Neural progenitor cell (in vitro differentiated cells): ENCODE data around the gene TICRR. TPM values are rescaled to one million over a fixed set of nuclear protein-coding genes. Genes with fewer than 3 reads are reported as not detected.

Source experiments
- DNase-seq: peaks from one replicate; pipeline ENCODE4 v3.0.0-alpha.2; 2016; ENCODE audit warnings: low spot score
- H2AFZ ChIP-seq: fragments of 200-600 bp; sonication (generic); replicated peaks from 2 replicates; pipeline ENCODE4 v1.6.1; 2016; ENCODE audit warnings: antibody characterized with exemption
- H3F3A ChIP-seq: fragments of 200-600 bp; sonication (generic); 2 replicates; pipeline ENCODE4 v1.6.1; 2016; ENCODE audit warnings: antibody characterized with exemption, low read depth
- H3K27ac ChIP-seq: fragments of 200-600 bp; sonication (generic); 2 replicates; pipeline ENCODE4 v1.5.1; 2016; ENCODE audit warnings: mild to moderate bottlenecking
- H3K27me3 ChIP-seq: fragments of 200-600 bp; sonication (generic); 2 replicates; pipeline ENCODE4 v1.6.1; 2016; ENCODE audit warnings: mild to moderate bottlenecking, moderate library complexity
- H3K36me3 ChIP-seq: fragments of 200-600 bp; sonication (generic); 2 replicates; pipeline ENCODE4 v1.5.1; 2016
- H3K4me1 ChIP-seq: fragments of 200-600 bp; sonication (generic); 2 replicates; pipeline ENCODE4 v1.6.1; 2016; ENCODE audit warnings: mixed run types
- H3K4me2 ChIP-seq: fragments of 200-600 bp; sonication (generic); 2 replicates; pipeline ENCODE4 v1.6.1; 2016
- H3K4me3 ChIP-seq: fragments of 200-600 bp; sonication (generic); 2 replicates; pipeline ENCODE4 v1.5.1; 2016
- H3K79me2 ChIP-seq: fragments of 200-600 bp; sonication (generic); 2 replicates; pipeline ENCODE4 v1.6.1; 2016; ENCODE audit warnings: low read depth
- H3K9ac ChIP-seq: fragments of 200-600 bp; sonication (generic); 2 replicates; pipeline ENCODE4 v1.6.1; 2016
- H3K9me3 ChIP-seq: fragments of 200-600 bp; sonication (generic); 2 replicates; pipeline ENCODE4 v1.5.1; 2016; ENCODE audit warnings: low read depth
- H4K20me1 ChIP-seq: fragments of 200-600 bp; sonication (generic); 2 replicates; pipeline ENCODE4 v1.6.1; 2016; ENCODE audit warnings: low read depth
- H3K27ac Mint-ChIP-seq: 3 replicates; pipeline ENCODE4 v1.8.0; 2021; ENCODE audit warnings: mixed read lengths
- H3K27me3 Mint-ChIP-seq: 2 replicates; pipeline ENCODE4 v1.8.0; 2022; ENCODE audit warnings: low read depth, mild to moderate bottlenecking, inconsistent platforms, moderate library complexity, mixed read lengths; ENCODE audit not compliant: insufficient read depth
- H3K36me3 Mint-ChIP-seq: 3 replicates; pipeline ENCODE4 v1.8.0; 2021; ENCODE audit warnings: mixed read lengths
- H3K4me1 Mint-ChIP-seq: 3 replicates; pipeline ENCODE4 v1.8.0; 2021; ENCODE audit warnings: mixed read lengths
- H3K4me3 Mint-ChIP-seq: 3 replicates; pipeline ENCODE4 v1.8.0; 2021; ENCODE audit warnings: mild to moderate bottlenecking, moderate library complexity, mixed read lengths
- H3K9me3 Mint-ChIP-seq: 3 replicates; pipeline ENCODE4 v1.8.0; 2020; ENCODE audit warnings: mixed read lengths
- CTCF ChIP-seq: fragments of 200-600 bp; sonication (generic); IDR thresholded peaks from 2 replicates; pipeline ENCODE4 v1.5.1; 2017; ENCODE audit warnings: antibody characterized with exemption, mild to moderate bottlenecking
- EZH2 ChIP-seq: fragments of 200-600 bp; sonication (generic); IDR thresholded peaks from 2 replicates; pipeline ENCODE4 v1.6.1; 2017; ENCODE audit warnings: antibody characterized with exemption, mild to moderate bottlenecking, moderate library complexity
- EZH2phosphoT487 ChIP-seq: fragments of 200-600 bp; sonication (generic); IDR thresholded peaks from 2 replicates; pipeline ENCODE4 v1.6.1; 2017; ENCODE audit warnings: antibody characterized with exemption
- total RNA-seq: library from RNA; depleted of rRNA; stranded (reverse); fragments of >200 nt; gene quantifications from 2 replicates; pipeline ENCODE4 v1.2.3, GENCODE V29; 2015; ENCODE audit warnings: low replicate concordance

TICRR gene
- total RNA-seq, 1 donor from 2014 or later: 19.6 TPM

DNA sequence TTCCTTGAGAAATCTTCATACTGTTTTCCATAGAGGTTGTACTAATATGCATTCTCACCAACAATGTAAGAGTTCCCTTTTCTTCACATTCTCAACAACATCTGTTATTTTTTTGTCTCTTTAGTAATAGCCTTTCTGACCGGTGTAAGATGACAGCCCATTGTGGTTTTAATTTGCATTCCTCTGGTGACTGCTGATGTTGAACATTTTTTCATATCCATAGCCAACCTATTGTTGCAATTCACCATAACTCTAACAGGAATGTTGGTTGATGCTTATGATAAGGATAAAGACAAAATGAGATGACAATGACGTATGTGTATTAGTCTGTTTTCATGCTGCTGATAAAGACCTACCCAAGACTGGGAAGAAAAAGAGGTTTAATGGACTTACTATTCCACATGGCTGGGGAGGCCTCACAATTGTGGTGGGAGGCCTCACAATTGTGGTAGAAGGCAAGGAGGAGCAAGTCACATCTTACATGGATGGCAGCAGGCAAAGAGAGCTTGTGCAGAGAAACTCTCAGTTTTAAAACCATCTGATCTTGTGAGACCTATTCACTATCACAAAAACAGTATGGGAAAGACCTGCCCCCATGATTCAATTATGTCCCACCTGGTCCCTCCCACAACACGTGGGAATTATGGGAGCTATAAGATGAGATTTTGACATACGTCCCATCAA, 41.3 kb upstream of the TICRR start:
- H3K4me3 ChIP-seq: no peak overlapping the region
- H3K27me3 ChIP-seq: no peaks in the 10 kb centered on the region
- H3K27ac Mint-ChIP-seq: no peak overlapping the region
- no peak overlapping the region for H3K27ac ChIP-seq
- peaks cover 3% of the 10 kb centered on the region for H3K27me3 Mint-ChIP-seq
- no peaks in the 10 kb centered on the region for H3K4me1 ChIP-seq
- H3K9me3 Mint-ChIP-seq: peaks cover 21% of the 10 kb centered on the region
- peaks cover 9% of the 10 kb centered on the region for H3K9me3 ChIP-seq
- H3K36me3 ChIP-seq: no peaks in the 10 kb centered on the region
- H3K4me3 Mint-ChIP-seq: no peak overlapping the region
- no peaks in the 10 kb centered on the region for H3F3A ChIP-seq
- H3K9ac ChIP-seq: no peak overlapping the region
- H2AFZ ChIP-seq: no peak overlapping the region
- H3K36me3 Mint-ChIP-seq: no peaks in the 10 kb centered on the region
- H3K79me2 ChIP-seq: no peaks in the 10 kb centered on the region
- H4K20me1 ChIP-seq: no peaks in the 10 kb centered on the region
- no peak for DNase-seq
- H3K4me1 Mint-ChIP-seq: peaks cover 2% of the 10 kb centered on the region
- H3K4me2 ChIP-seq: no peak overlapping the region
- no peak for TF ChIP-seq CTCF
- no peak for TF ChIP-seq EZH2phosphoT487
- no peak for TF ChIP-seq EZH2

DNA sequence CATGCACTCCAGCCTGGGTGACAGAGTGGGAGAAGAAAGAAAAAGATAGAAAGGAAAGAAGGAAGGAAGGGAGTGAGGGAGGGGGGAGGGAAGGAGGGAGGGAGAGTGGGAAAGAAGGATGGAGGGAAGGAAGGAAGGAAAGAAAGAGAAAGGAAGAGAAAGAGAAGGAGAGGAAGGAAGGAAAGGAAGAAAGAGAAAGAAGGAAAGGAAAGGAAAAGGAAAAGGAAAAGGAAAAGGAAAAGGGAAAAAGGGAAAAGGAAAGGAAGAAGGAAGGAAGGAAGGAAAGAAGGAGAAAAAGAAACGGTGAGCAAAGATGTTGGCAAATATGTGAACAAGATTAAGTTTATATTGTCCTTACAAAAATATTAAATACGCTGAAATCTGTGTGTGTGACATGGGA, 36.2 kb upstream of the TICRR start:
- TF ChIP-seq CTCF (no peak), EZH2phosphoT487 (no peak), EZH2 (no peak)
- Mint-ChIP-seq H3K4me3 (no peak overlapping the region), H3K27me3 (peaks cover 8% of the 10 kb centered on the region), H3K9me3 (peaks cover 18% of the 10 kb centered on the region), H3K27ac (no peak overlapping the region), H3K36me3 (no peaks in the 10 kb centered on the region), H3K4me1 (no peaks in the 10 kb centered on the region)
- H3K36me3 ChIP-seq: no peaks in the 10 kb centered on the region
- H3K9ac ChIP-seq: no peak overlapping the region
- H3K9me3 ChIP-seq: peaks cover 9% of the 10 kb centered on the region
- H3K4me1 ChIP-seq: no peaks in the 10 kb centered on the region
- no peak overlapping the region for H2AFZ ChIP-seq
- H3K4me3 ChIP-seq: no peak overlapping the region
- no peaks in the 10 kb centered on the region for H4K20me1 ChIP-seq
- H3K27ac ChIP-seq: no peak overlapping the region
- no peak for DNase-seq
- H3K27me3 ChIP-seq: no peaks in the 10 kb centered on the region
- no peaks in the 10 kb centered on the region for H3K79me2 ChIP-seq
- H3F3A ChIP-seq: no peaks in the 10 kb centered on the region
- no peak overlapping the region for H3K4me2 ChIP-seq

GRCh38 chr15:89542369-89542768, 32.9 kb upstream of the TICRR start:
- Histone ChIP-seq H3K4me3 (no peak overlapping the region), H3K27ac (no peak overlapping the region), H3K79me2 (no peaks in the 10 kb centered on the region), H4K20me1 (no peaks in the 10 kb centered on the region), H3K9me3 (peaks cover 9% of the 10 kb centered on the region), H3K4me2 (no peak overlapping the region), H3F3A (no peaks in the 10 kb centered on the region), H3K9ac (no peak overlapping the region), H3K36me3 (no peaks in the 10 kb centered on the region), H2AFZ (no peak overlapping the region), H3K4me1 (no peaks in the 10 kb centered on the region), H3K27me3 (no peaks in the 10 kb centered on the region)
- no peak for TF ChIP-seq CTCF
- TF ChIP-seq EZH2phosphoT487: no peak
- TF ChIP-seq EZH2: no peak
- Mint-ChIP-seq H3K9me3 (peaks cover 10% of the 10 kb centered on the region), H3K36me3 (no peaks in the 10 kb centered on the region), H3K27ac (no peak overlapping the region), H3K4me3 (no peak overlapping the region), H3K4me1 (no peaks in the 10 kb centered on the region), H3K27me3 (peaks cover 9% of the 10 kb centered on the region)
- DNase-seq: no peak
